ENCODE results near the gene GPR155.

Gene GPR155

GRCh38 chr2:174511580-174512260 is 24.9 kb upstream of the GPR155 start:
- DNase-seq (ENCODE audit: low read depth): no peak
- no peak for TF ChIP-seq CTCF (IDR thresholded peaks at IDR 0.05; ENCODE audit: low read length, missing control alignments)
- no peak overlapping the region for H3K4me3 ChIP-seq (replicated peaks; ENCODE audit: low read depth, low read length)

DNA sequence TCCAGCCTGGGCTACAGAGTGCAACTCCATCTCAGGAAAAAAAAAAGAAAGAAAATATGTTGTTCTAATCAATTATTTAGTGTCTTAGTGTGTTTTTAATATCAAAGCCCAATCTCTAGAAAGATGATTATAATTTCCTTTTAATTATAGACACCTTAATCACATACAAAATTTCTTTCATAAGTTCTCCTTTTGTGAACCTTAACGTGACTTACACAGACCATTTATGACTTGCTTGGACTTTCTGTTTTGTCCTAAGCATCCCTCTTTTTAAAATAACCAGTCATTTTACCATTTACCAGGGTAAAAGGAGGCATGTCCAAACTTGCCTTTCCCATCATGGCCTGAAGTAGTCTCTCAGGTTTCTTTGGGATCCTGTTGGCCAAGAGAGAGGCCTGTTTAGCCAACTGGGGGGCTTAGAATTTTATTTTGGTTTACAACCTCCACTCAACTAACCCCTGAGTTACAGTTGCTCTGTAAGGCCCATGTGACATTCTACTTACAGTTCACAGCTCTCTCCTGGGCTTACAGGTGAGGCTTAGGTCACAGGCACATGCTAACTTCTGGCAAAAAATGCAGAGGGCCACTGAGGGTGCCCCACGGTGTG is 23.9 kb upstream of the GPR155 start:
- no peak for TF ChIP-seq CTCF (IDR thresholded peaks at IDR 0.05; ENCODE audit: low read length, missing control alignments)
- H3K4me3 ChIP-seq (replicated peaks; ENCODE audit: low read depth, low read length): no peak overlapping the region
- DNase-seq (ENCODE audit: low read depth): peak; percentile 17

GRCh38 chr2:174503161-174503809 is 16.5 kb upstream of the GPR155 start:
- H3K4me3 ChIP-seq (replicated peaks; ENCODE audit: low read depth, low read length): no peak overlapping the region
- TF ChIP-seq CTCF (IDR thresholded peaks at IDR 0.05; ENCODE audit: low read length, missing control alignments): no peak
- DNase-seq (ENCODE audit: low read depth): no peak

DNA sequence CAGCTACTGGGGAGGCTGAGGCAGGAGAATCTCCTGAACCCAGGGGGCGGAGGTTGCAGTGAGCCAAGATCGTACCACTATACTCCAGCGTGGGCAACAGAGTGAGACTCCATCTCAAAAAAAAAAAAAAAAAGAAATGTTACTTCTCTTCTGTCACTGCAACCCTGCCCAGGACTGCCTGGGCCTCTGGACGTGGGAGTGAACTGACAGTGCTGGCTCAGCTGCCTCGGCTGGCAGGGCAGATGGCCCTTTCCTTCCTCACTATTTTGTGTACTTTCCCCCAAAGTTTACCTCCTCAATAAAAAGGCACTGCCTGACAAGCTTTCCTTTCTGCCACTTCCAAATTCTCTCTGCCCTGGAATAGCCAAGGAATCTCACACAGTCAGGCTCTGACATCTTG is 12.5 kb upstream of the GPR155 start:
- no peak for TF ChIP-seq CTCF (IDR thresholded peaks at IDR 0.05; ENCODE audit: low read length, missing control alignments)
- no peak for DNase-seq (ENCODE audit: low read depth)
- H3K4me3 ChIP-seq (replicated peaks; ENCODE audit: low read depth, low read length): no peak overlapping the region

GRCh38 chr2:174495365-174496012 is 8.7 kb upstream of the GPR155 start:
- no peak overlapping the region for H3K4me3 ChIP-seq (replicated peaks; ENCODE audit: low read depth, low read length)
- no peak for TF ChIP-seq CTCF (IDR thresholded peaks at IDR 0.05; ENCODE audit: low read length, missing control alignments)
- no peak for DNase-seq (ENCODE audit: low read depth)

DNA sequence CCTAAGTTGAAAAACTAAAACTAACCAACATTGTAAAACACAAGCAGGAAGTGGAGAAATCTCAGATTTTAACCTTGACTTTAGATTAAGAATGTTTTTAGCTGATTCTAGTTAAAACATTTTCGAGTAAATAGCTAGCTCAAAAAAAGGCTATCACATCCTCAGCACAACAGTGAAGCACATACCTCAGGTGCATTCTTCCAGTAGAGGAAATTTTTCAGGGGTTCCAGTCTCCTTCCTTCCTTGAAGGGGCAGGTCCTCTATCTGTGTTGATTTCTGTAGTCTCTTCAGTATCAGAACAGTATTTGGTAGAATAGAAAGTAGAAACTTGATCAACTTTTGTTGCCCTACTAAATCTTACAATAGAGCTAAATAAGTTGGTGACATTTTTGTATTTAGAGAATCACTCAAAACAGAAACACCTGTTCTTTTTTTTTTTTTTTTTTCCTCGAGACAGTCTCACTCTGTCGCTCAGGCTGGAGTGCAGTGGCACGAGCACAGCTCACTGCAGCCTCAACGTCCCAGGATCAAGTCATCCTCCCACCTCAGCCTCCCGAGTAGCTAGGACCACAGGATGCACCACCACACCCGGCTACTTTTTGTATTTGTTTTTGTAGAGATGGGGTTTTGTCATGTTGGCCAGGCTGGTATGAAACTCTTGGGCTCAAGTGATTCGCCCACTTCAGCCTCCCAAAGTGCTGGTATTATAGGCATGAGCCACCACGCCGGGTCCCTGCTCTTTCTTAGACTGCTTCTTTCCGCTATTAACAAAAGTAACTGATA is 6.9 kb upstream of the GPR155 start:
- no peak overlapping the region for H3K4me3 ChIP-seq (replicated peaks; ENCODE audit: low read depth, low read length)
- no peak for DNase-seq (ENCODE audit: low read depth)
- TF ChIP-seq CTCF (IDR thresholded peaks at IDR 0.05; ENCODE audit: low read length, missing control alignments): no peak
